Measurements from ENCODE around the gene AIG1. TPM values are rescaled to one million over a fixed set of nuclear protein-coding genes. Genes with fewer than 3 reads are reported as not detected.
"Not testable (repeated sequence)": the region's sequence is repeated elsewhere in the genome, so short reads cannot be mapped to it uniquely, and the experiment has no call there.

The AIG1 gene
- polyA plus RNA-seq, 3 donors = 10.4 to 30.2 (median 23.8) TPM

GRCh38 chr6:143084019-143084418 lies 23.3 kb downstream of the AIG1 start:
- WGBS, 3 donors = 95 to 99% (median 97%) methylated on average over 8 of the region's 8 CpGs

GRCh38 chr6:143087335-143087734 lies 26.6 kb downstream of the AIG1 start:
- H3K27ac ChIP-seq (ENCODE audit: low read depth, low read length) = not testable (repeated sequence)
- 93 to 98% (median 95%) methylated on average over 11 of the region's 11 CpGs for WGBS, 3 donors

More at GRCh38 chr6:143084019-143084418, 23.3 kb downstream of the AIG1 start:
- H3K27ac ChIP-seq (ENCODE audit: low read depth, low read length) = not testable (repeated sequence)

GRCh38 chr6:143087856-143088255 lies 27.2 kb downstream of the AIG1 start:
- no peak overlapping the region for H3K27ac ChIP-seq (ENCODE audit: low read depth, low read length)
- WGBS, 3 donors = 96 to 97% (median 97%) methylated on average over 2 of the region's 2 CpGs

- 75 to 89% (median 81%) methylated on average over 3 of the region's 3 CpGs for WGBS, 3 donors
- no peak overlapping the region for H3K27ac ChIP-seq (ENCODE audit: low read depth, low read length)
Observed at GRCh38 chr6:143090314-143091044, 29.8 kb downstream of the AIG1 start.

- no peak overlapping the region for H3K27ac ChIP-seq (ENCODE audit: low read depth, low read length)
- WGBS, 3 donors = 96% methylated on average over 2 of the region's 2 CpGs
Observed at GRCh38 chr6:143092768-143093167, 32.1 kb downstream of the AIG1 start.

- H3K27ac ChIP-seq (ENCODE audit: low read depth, low read length) = no peak overlapping the region
- 78 to 95% (median 87%) methylated on average over 2 of the region's 2 CpGs for WGBS, 3 donors
Observed at GRCh38 chr6:143093290-143093689, 32.6 kb downstream of the AIG1 start.

GRCh38 chr6:143096403-143096802 lies 35.7 kb downstream of the AIG1 start:
- 79 to 95% (median 93%) methylated on average over 2 of the region's 2 CpGs for WGBS, 3 donors
- H3K27ac ChIP-seq (ENCODE audit: low read depth, low read length) = no peak overlapping the region

- H3K27ac ChIP-seq (ENCODE audit: low read depth, low read length) = no peak overlapping the region
- WGBS, 3 donors = 91 to 94% (median 92%) methylated on average over 6 of the region's 6 CpGs
Observed at GRCh38 chr6:143097224-143097795, 36.6 kb downstream of the AIG1 start.

- 47 to 61% (median 51%) methylated on average over 2 of the region's 2 CpGs for WGBS, 3 donors
- no peak overlapping the region for H3K27ac ChIP-seq (ENCODE audit: low read depth, low read length)
Observed at GRCh38 chr6:143098054-143098671, 37.5 kb downstream of the AIG1 start.

GRCh38 chr6:143099647-143100046 lies 39.0 kb downstream of the AIG1 start:
- no peak overlapping the region for H3K27ac ChIP-seq (ENCODE audit: low read depth, low read length)
- WGBS, 3 donors = 89 to 97% (median 93%) methylated on average over 2 of the region's 2 CpGs

- no peak overlapping the region for H3K27ac ChIP-seq (ENCODE audit: low read depth, low read length)
- WGBS, 3 donors = 98 to 100% (median 100%) methylated on average over 2 of the region's 2 CpGs
Observed at GRCh38 chr6:143100429-143100828, 39.7 kb downstream of the AIG1 start.

GRCh38 chr6:143103916-143104315 lies 43.2 kb downstream of the AIG1 start:
- no peak overlapping the region for H3K27ac ChIP-seq (ENCODE audit: low read depth, low read length)
- 58 to 94% (median 81%) methylated on average over 1 of the region's 1 CpG for WGBS, 3 donors

- 58 to 78% (median 60%) methylated on average over 2 of the region's 2 CpGs for WGBS, 3 donors
- no peak overlapping the region for H3K27ac ChIP-seq (ENCODE audit: low read depth, low read length)
Observed at GRCh38 chr6:143107440-143107839, 46.8 kb downstream of the AIG1 start.

- H3K27ac ChIP-seq (ENCODE audit: low read depth, low read length) = no peak overlapping the region
- WGBS, 3 donors = 63 to 79% (median 65%) methylated on average over 6 of the region's 6 CpGs
Observed at GRCh38 chr6:143107911-143108761, 47.4 kb downstream of the AIG1 start.

- no peak overlapping the region for H3K27ac ChIP-seq (ENCODE audit: low read depth, low read length)
- WGBS, 3 donors = 87 to 92% (median 90%) methylated on average over 4 of the region's 4 CpGs
Observed at GRCh38 chr6:143109196-143109595, 48.5 kb downstream of the AIG1 start.

- H3K27ac ChIP-seq (ENCODE audit: low read depth, low read length) = no peak overlapping the region
- 85 to 90% (median 89%) methylated on average over 4 of the region's 4 CpGs for WGBS, 3 donors
Observed at GRCh38 chr6:143110572-143110971, 49.9 kb downstream of the AIG1 start.

GRCh38 chr6:143110996-143111395 lies 50.3 kb downstream of the AIG1 start:
- WGBS, 3 donors = 94 to 97% (median 96%) methylated on average over 1 of the region's 1 CpG

GRCh38 chr6:143111443-143111842 lies 50.8 kb downstream of the AIG1 start:
- WGBS, 3 donors = 79 to 87% (median 84%) methylated on average over 4 of the region's 4 CpGs

More at GRCh38 chr6:143110996-143111395, 50.3 kb downstream of the AIG1 start:
- no peak overlapping the region for H3K27ac ChIP-seq (ENCODE audit: low read depth, low read length)

More at GRCh38 chr6:143111443-143111842, 50.8 kb downstream of the AIG1 start:
- no peak overlapping the region for H3K27ac ChIP-seq (ENCODE audit: low read depth, low read length)
